Hematopoietic multipotent progenitor cell treated with erythropoietin and hydrocortisone succinate and interleukin-3 and kit ligand, for 8 days (in vitro differentiated cells): ENCODE data around the gene ZIC1.

Experiments used
- DNase-seq: peaks from one replicate; pipeline ENCODE4 v3.0.0-alpha.2; 2015

ZIC1 gene

GRCh38 chr3:147411815-147412241 is 2.7 kb downstream of the ZIC1 start:
- DNase-seq = no peak

- no peak for DNase-seq
Observed at GRCh38 chr3:147412261-147412916, 3.2 kb downstream of the ZIC1 start.

GRCh38 chr3:147412917-147413685 is 3.9 kb downstream of the ZIC1 start:
- no peak for DNase-seq

- no peak for DNase-seq
Observed at GRCh38 chr3:147413686-147414389, 4.7 kb downstream of the ZIC1 start.

- DNase-seq = no peak
Observed at GRCh38 chr3:147414390-147415138, 5.4 kb downstream of the ZIC1 start.

GRCh38 chr3:147415286-147415685 is 6.1 kb downstream of the ZIC1 start:
- DNase-seq = no peak

- DNase-seq = no peak
Observed at GRCh38 chr3:147415874-147416273, 6.7 kb downstream of the ZIC1 start.

GRCh38 chr3:147416931-147417330 is 7.8 kb downstream of the ZIC1 start:
- DNase-seq = no peak

- DNase-seq = no peak
Observed at GRCh38 chr3:147417551-147418295, 8.6 kb downstream of the ZIC1 start.

- no peak for DNase-seq
Observed at GRCh38 chr3:147418371-147418781, 9.2 kb downstream of the ZIC1 start.

GRCh38 chr3:147418808-147419701 is 9.9 kb downstream of the ZIC1 start:
- DNase-seq = no peak

- no peak for DNase-seq
Observed at GRCh38 chr3:147419781-147420224, 10.6 kb downstream of the ZIC1 start.

GRCh38 chr3:147420353-147421183 is 11.4 kb downstream of the ZIC1 start:
- no peak for DNase-seq

- DNase-seq = no peak
Observed at GRCh38 chr3:147421184-147421912, 12.2 kb downstream of the ZIC1 start.

GRCh38 chr3:147422196-147422595 is 13.0 kb downstream of the ZIC1 start:
- no peak for DNase-seq

GRCh38 chr3:147422601-147423536 is 13.7 kb downstream of the ZIC1 start:
- no peak for DNase-seq

- no peak for DNase-seq
Observed at GRCh38 chr3:147423537-147423797, 14.3 kb downstream of the ZIC1 start.

- no peak for DNase-seq
Observed at GRCh38 chr3:147423798-147424580, 14.8 kb downstream of the ZIC1 start.
